Uterus (tissue), 2 donors: Measurements from ENCODE around the gene SNX18.

ENCODE experiments used
- POLR2A ChIP-seq, 2 donors: fragments of 450-650 bp; IDR thresholded peaks; one replicate each; pipeline ENCODE4 v1.6.1; 2016; ENCODE audit warnings: antibody characterized with exemption in 2 of 2, mild to moderate bottlenecking in 1 of 2, moderate library complexity in 1 of 2
- TF ChIP-seq, protein P1 (sequence below), 4 experiments: fragments of 200-600 bp in 2 of 4; fragments of 450-650 bp in 2 of 4; sonication (generic) in 2 of 4; IDR thresholded peaks; one replicate each; pipeline ENCODE4 v1.5.1; 2016 to 2019; ENCODE audit warnings: antibody characterized with exemption in 4 of 4, mild to moderate bottlenecking in 2 of 4, moderate library complexity in 1 of 4

DNA sequence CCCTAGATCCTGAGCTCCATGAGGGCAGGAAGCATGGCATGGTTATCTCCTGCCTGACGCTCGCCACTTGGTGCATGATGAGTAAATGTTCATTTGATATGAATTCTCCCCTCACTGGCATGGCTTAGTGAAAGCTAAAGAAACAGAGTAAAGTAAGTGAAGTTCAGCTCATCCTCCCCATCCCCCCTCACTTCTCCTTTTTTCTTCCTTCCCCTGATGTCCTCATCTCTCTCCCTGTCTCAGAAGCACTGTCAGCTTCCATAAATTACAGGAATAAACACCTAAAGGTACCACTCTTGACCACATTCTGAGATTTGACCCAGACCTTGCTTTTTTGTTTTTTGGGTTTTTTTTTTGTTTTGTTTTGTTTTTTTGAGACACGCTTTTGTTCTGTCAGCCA lies 73.3 kb downstream of the SNX18 start:
- TF ChIP-seq, protein P1, sequence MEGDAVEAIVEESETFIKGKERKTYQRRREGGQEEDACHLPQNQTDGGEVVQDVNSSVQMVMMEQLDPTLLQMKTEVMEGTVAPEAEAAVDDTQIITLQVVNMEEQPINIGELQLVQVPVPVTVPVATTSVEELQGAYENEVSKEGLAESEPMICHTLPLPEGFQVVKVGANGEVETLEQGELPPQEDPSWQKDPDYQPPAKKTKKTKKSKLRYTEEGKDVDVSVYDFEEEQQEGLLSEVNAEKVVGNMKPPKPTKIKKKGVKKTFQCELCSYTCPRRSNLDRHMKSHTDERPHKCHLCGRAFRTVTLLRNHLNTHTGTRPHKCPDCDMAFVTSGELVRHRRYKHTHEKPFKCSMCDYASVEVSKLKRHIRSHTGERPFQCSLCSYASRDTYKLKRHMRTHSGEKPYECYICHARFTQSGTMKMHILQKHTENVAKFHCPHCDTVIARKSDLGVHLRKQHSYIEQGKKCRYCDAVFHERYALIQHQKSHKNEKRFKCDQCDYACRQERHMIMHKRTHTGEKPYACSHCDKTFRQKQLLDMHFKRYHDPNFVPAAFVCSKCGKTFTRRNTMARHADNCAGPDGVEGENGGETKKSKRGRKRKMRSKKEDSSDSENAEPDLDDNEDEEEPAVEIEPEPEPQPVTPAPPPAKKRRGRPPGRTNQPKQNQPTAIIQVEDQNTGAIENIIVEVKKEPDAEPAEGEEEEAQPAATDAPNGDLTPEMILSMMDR (IDR thresholded peaks at IDR 0.05) = no peak
- TF ChIP-seq POLR2A (IDR thresholded peaks at IDR 0.05) = no peak
